Measurements from ENCODE around the gene ARIH1.

DNA sequence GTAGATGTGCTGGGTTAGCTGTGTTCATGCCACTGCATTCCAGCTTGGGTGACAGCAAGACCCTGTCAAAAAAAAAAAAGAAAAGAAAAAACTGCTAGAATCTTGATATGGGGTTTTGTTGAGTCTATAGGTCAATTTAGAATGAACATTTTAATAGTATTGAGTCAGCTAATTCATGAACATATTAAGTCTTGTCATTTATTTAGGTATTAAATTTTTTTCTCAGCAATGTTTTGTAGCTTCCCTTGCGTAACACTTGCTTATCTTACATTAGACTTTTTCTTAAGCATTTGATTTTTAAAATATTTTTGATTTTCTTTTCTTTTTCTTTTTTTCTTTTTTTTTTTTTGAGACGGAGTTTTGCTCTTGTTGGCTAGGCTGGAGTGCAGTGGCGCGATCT is 119.7 kb downstream of the ARIH1 start:
- TF ChIP-seq TSHZ2 (CRISPR knock-in tag; IDR thresholded peaks at IDR 0.05) = no peak
- no peak for TF ChIP-seq PATZ1 (CRISPR knock-in tag; IDR thresholded peaks at IDR 0.05; ENCODE audit: borderline replicate concordance)
